ENCODE results near the gene GRPR.

DNA sequence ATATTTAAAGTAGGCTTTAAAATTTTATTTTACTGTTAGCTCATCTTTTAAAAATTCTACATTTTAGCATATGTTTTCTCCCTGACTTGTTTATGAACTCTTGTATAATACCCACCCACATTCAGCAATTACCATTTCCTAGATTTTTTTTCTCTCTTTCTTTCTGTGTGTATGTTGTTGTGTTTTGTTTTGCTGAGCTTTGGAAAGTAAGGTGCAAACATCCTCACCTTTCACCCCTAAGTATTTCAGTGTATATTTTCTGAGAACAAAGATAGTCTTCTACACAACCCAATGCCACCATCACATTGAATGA is 18.8 kb downstream of the GRPR start:
- TF ChIP-seq RFX5 (IDR thresholded peaks at IDR 0.05; ENCODE audit: low read depth, low read length) = no peak
- TF ChIP-seq POLR2A (IDR thresholded peaks at IDR 0.05; ENCODE audit: low read depth, low read length) = no peak
- no peak for TF ChIP-seq PML (IDR thresholded peaks at IDR 0.05; ENCODE audit: low read length)
- TF ChIP-seq, protein P1, sequence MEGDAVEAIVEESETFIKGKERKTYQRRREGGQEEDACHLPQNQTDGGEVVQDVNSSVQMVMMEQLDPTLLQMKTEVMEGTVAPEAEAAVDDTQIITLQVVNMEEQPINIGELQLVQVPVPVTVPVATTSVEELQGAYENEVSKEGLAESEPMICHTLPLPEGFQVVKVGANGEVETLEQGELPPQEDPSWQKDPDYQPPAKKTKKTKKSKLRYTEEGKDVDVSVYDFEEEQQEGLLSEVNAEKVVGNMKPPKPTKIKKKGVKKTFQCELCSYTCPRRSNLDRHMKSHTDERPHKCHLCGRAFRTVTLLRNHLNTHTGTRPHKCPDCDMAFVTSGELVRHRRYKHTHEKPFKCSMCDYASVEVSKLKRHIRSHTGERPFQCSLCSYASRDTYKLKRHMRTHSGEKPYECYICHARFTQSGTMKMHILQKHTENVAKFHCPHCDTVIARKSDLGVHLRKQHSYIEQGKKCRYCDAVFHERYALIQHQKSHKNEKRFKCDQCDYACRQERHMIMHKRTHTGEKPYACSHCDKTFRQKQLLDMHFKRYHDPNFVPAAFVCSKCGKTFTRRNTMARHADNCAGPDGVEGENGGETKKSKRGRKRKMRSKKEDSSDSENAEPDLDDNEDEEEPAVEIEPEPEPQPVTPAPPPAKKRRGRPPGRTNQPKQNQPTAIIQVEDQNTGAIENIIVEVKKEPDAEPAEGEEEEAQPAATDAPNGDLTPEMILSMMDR (IDR thresholded peaks at IDR 0.05 in 2 of 3, conservative IDR thresholded peaks at IDR 0.05 in 1 of 3; ENCODE audit: control insufficient read depth in 2 of 3, extremely low read depth in 1 of 3, insufficient read depth in 1 of 3, low read depth in 3 of 3, low read length in 3 of 3) = no peak
- no peak for TF ChIP-seq MAX (IDR thresholded peaks at IDR 0.05; ENCODE audit: low read depth, low read length)
- TF ChIP-seq CHD2 (IDR thresholded peaks at IDR 0.05; ENCODE audit: borderline replicate concordance, low read depth, low read length) = no peak
- TF ChIP-seq MXI1 (IDR thresholded peaks at IDR 0.05; ENCODE audit: low read depth, low read length) = no peak
